Right lobe of liver (tissue), 6 donors: ENCODE measurements around the gene STX1A. TPM values are rescaled to one million over a fixed set of nuclear protein-coding genes. Genes with fewer than 3 reads are reported as not detected.

Source experiments
- ATAC-seq, 4 donors: fragments of 200-7000 bp; cut with Tn5 transposase; one replicate each; pipeline ENCODE4 v1.9.1; 2020; ENCODE audit warnings: mild to moderate bottlenecking in 4 of 4, moderate library complexity in 4 of 4
- DNase-seq, 3 donors: peaks; one replicate each; pipeline ENCODE4 v3.0.0-alpha.2; 2020
- H3K27ac ChIP-seq, 3 donors: fragments of 200-600 bp; one replicate each; pipeline ENCODE4 v1.8.0; 2022
- H3K27me3 ChIP-seq, 2 donors: fragments of 200-600 bp; one replicate each; pipeline ENCODE4 v1.8.0; 2022
- H3K36me3 ChIP-seq, 4 donors: fragments of 200-600 bp; sonication (generic) in 1 of 4; one replicate each; pipeline versions ENCODE4 v1.5.1 to v1.8.0; 2017 to 2022; ENCODE audit warnings: control low read depth in 1 of 4
- H3K4me1 ChIP-seq, 4 donors: fragments of 200-600 bp; sonication (generic) in 1 of 4; one replicate each; pipeline versions ENCODE4 v1.5.1 to v1.8.0; 2017 to 2022; ENCODE audit warnings: control low read depth in 1 of 4
- H3K4me3 ChIP-seq, 3 donors: fragments of 200-600 bp; one replicate each; pipeline ENCODE4 v1.8.0; 2022
- H3K9me3 ChIP-seq, 4 donors: fragments of 200-600 bp; sonication (generic) in 1 of 4; one replicate each; pipeline versions ENCODE4 v1.5.1 to v1.8.0; 2017 to 2022; ENCODE audit warnings: control low read depth in 1 of 4
- CTCF ChIP-seq, 4 donors: fragments of 200-600 bp in 3 of 4; fragments of 450-650 bp in 1 of 4; IDR thresholded peaks; one replicate each; pipeline versions ENCODE4 v1.5.1 to v1.8.0; 2016 to 2022; ENCODE audit warnings: antibody characterized with exemption in 4 of 4, mild to moderate bottlenecking in 2 of 4
- POLR2A ChIP-seq: fragments of 450-650 bp; IDR thresholded peaks from one replicate; pipeline ENCODE4 v1.6.1; 2017; ENCODE audit warnings: antibody characterized with exemption, mild to moderate bottlenecking
- WGBS: methylation state at CpG from one replicate; pipeline ENCODE4 v1.1.6; 2018; ENCODE audit warnings: low coverage, low lambda C conversion rate; ENCODE audit not compliant: insufficient coverage; ENCODE audit errors: missing lambda C conversion rate; 5-methylcytosine and 5-hydroxymethylcytosine counted together
- intact Hi-C, 2 donors: fragments of 100-400 bp; cut with DNase I; formaldehyde crosslinking; loops; one replicate each; pipeline versions ENCODE4 v1.11.2 to v1.14.1; 2022
- total RNA-seq, 6 experiments: library from RNA; depleted of rRNA in 2 of 6; stranded (reverse); fragments of >200 nt in 2 of 6; fragmentation: NEBNext Ultra II Directional in 3 of 6; extraction: Animal tissue kit (Norgen Biotek cat#: 25700) in 3 of 6; gene quantifications; one replicate each; pipeline versions ENCODE4 v1.1.0 to v1.2.4, GENCODE V29; 2016 to 2023
- donor health status: DM: no; HTN: yes; CAD: no.
- donor health status: DM: no; HTN: no; CAD: no.
- donor health status: DM: no; HTN: no; CAD: no.
- donor health status: DM: no; HTN: yes; CAD: no.
- donor health status: DM: no; HTN: yes; CAD: no.

The STX1A gene
- total RNA-seq, 6 experiments from 2014 or later: 1.4 to 2.8 (median 1.9) TPM

- H3K9me3 ChIP-seq: no peaks in the 10 kb centered on the region
- intact Hi-C loops: no loop called here
- H3K4me3 ChIP-seq: no peak overlapping the region
- no peak overlapping the region for H3K27ac ChIP-seq
- no peaks in the 10 kb centered on the region for H3K27me3 ChIP-seq
- no peak for ATAC-seq
- no peaks in the 10 kb centered on the region for H3K36me3 ChIP-seq
- DNase-seq: no peak
- H3K4me1 ChIP-seq: no peaks in the 10 kb centered on the region
- whole genome bisulfite sequencing: 87% methylated on average over 1 of the region's 1 CpG
- no peak for TF ChIP-seq POLR2A
- TF ChIP-seq CTCF (IDR thresholded peaks at IDR 0.05): no peak
Observed at GRCh38 chr7:73762659-73762999, 43.2 kb upstream of the STX1A start.

- no peak overlapping the region for H3K27ac ChIP-seq
- DNase-seq (no peak), ATAC-seq (peak; percentile 16 to 37 (median 28))
- H3K4me3 ChIP-seq: no peak overlapping the region
- TF ChIP-seq CTCF (IDR thresholded peaks at IDR 0.05): no peak
- intact Hi-C loops: no loop called here
- no peaks in the 10 kb centered on the region for H3K27me3 ChIP-seq
- H3K36me3 ChIP-seq: no peaks in the 10 kb centered on the region
- no peaks in the 10 kb centered on the region for H3K4me1 ChIP-seq
- WGBS: 40% methylated on average over 4 of the region's 8 CpGs
- no peaks in the 10 kb centered on the region for H3K9me3 ChIP-seq
Observed at GRCh38 chr7:73761854-73762658, 42.6 kb upstream of the STX1A start.

- intact Hi-C loops: no loop called here
- no peaks in the 10 kb centered on the region for H3K36me3 ChIP-seq
- H3K9me3 ChIP-seq: no peaks in the 10 kb centered on the region
- no peaks in the 10 kb centered on the region for H3K4me1 ChIP-seq
- 0% methylated on average over 1 of the region's 7 CpGs for WGBS
- no peak overlapping the region for H3K4me3 ChIP-seq
- no peaks in the 10 kb centered on the region for H3K27me3 ChIP-seq
- H3K27ac ChIP-seq: no peak overlapping the region
- TF ChIP-seq CTCF (IDR thresholded peaks at IDR 0.05) (no peak), POLR2A (no peak)
- ATAC-seq: peak in 3 of 4 donors; percentile 33 to 53 (median 33)
- no peak for DNase-seq
Observed at GRCh38 chr7:73758581-73759138, 39.2 kb upstream of the STX1A start.

- Histone ChIP-seq H3K27me3 (no peaks in the 10 kb centered on the region), H3K36me3 (no peaks in the 10 kb centered on the region), H3K9me3 (no peaks in the 10 kb centered on the region), H3K4me1 (no peaks in the 10 kb centered on the region), H3K4me3 (no peak overlapping the region), H3K27ac (no peak overlapping the region)
- TF ChIP-seq POLR2A (no peak), CTCF (IDR thresholded peaks at IDR 0.05) (no peak)
- WGBS: 68% methylated on average over 15 of the region's 16 CpGs
- intact Hi-C loops: no loop called here
- ATAC-seq: no peak
- DNase-seq: no peak
Observed at GRCh38 chr7:73749931-73750776, 30.7 kb upstream of the STX1A start.
